IPS-15b (cell line): Measurements from ENCODE around the gene TEAD2.

Source experiments
- H3K27me3 ChIP-seq: one replicate; pipeline ENCODE4 v1.6.1; 2013; ENCODE audit warnings: low read length; ENCODE audit not compliant: control insufficient read depth, insufficient read depth
- H3K36me3 ChIP-seq: one replicate; pipeline ENCODE4 v1.6.1; 2013; ENCODE audit warnings: low read length; ENCODE audit not compliant: control insufficient read depth, insufficient read depth
- H3K4me1 ChIP-seq: one replicate; pipeline ENCODE4 v1.6.1; 2013; ENCODE audit warnings: mild to moderate bottlenecking, low read length; ENCODE audit not compliant: control insufficient read depth, insufficient read depth
- H3K4me3 ChIP-seq: one replicate; pipeline ENCODE4 v1.5.1; 2013; ENCODE audit warnings: low read depth, low read length
- H3K9ac ChIP-seq: one replicate; pipeline ENCODE4 v1.6.1; 2013; ENCODE audit warnings: low read depth, mild to moderate bottlenecking, low read length
- H3K9me3 ChIP-seq: one replicate; pipeline ENCODE4 v1.6.1; 2013; ENCODE audit warnings: mild to moderate bottlenecking, low read length; ENCODE audit not compliant: control insufficient read depth, insufficient read depth

The TEAD2 gene

GRCh38 chr19:49396738-49397505 lies 34.7 kb upstream of the TEAD2 start:
- Histone ChIP-seq H3K4me1 (no peaks in the 10 kb centered on the region), H3K9ac (no peak overlapping the region), H3K4me3 (no peak overlapping the region), H3K9me3 (no peaks in the 10 kb centered on the region), H3K36me3 (no peaks in the 10 kb centered on the region), H3K27me3 (peaks cover 8% of the 10 kb centered on the region)

GRCh38 chr19:49395581-49396407 lies 33.6 kb upstream of the TEAD2 start:
- H3K9ac ChIP-seq, result no peak overlapping the region
- H3K27me3 ChIP-seq, result peaks cover 8% of the 10 kb centered on the region
- no peaks in the 10 kb centered on the region for H3K9me3 ChIP-seq
- no peak overlapping the region for H3K4me3 ChIP-seq
- H3K4me1 ChIP-seq, result no peaks in the 10 kb centered on the region
- no peaks in the 10 kb centered on the region for H3K36me3 ChIP-seq

- H3K4me3 ChIP-seq, result no peak overlapping the region
- no peaks in the 10 kb centered on the region for H3K9me3 ChIP-seq
Observed at GRCh38 chr19:49393881-49394280, 31.7 kb upstream of the TEAD2 start.

GRCh38 chr19:49391581-49392399 lies 29.6 kb upstream of the TEAD2 start:
- Histone ChIP-seq H3K9me3 (no peaks in the 10 kb centered on the region), H3K36me3 (no peaks in the 10 kb centered on the region), H3K4me1 (no peaks in the 10 kb centered on the region), H3K27me3 (peaks cover 6% of the 10 kb centered on the region), H3K9ac (no peak overlapping the region), H3K4me3 (no peak overlapping the region)

More at GRCh38 chr19:49393881-49394280, 31.7 kb upstream of the TEAD2 start:
- H3K27me3 ChIP-seq, result peaks cover 8% of the 10 kb centered on the region
- no peaks in the 10 kb centered on the region for H3K36me3 ChIP-seq
- no peak overlapping the region for H3K9ac ChIP-seq
- no peaks in the 10 kb centered on the region for H3K4me1 ChIP-seq

GRCh38 chr19:49390929-49391359 lies 28.7 kb upstream of the TEAD2 start:
- H3K9me3 ChIP-seq, result no peaks in the 10 kb centered on the region
- no peaks in the 10 kb centered on the region for H3K36me3 ChIP-seq
- H3K4me1 ChIP-seq, result no peaks in the 10 kb centered on the region
- H3K27me3 ChIP-seq, result peaks cover 6% of the 10 kb centered on the region
- no peak overlapping the region for H3K4me3 ChIP-seq
- H3K9ac ChIP-seq, result no peak overlapping the region

- Histone ChIP-seq H3K9me3 (no peaks in the 10 kb centered on the region), H3K9ac (no peak overlapping the region), H3K36me3 (no peaks in the 10 kb centered on the region), H3K27me3 (peaks cover 6% of the 10 kb centered on the region), H3K4me3 (no peak overlapping the region), H3K4me1 (no peaks in the 10 kb centered on the region)
Observed at GRCh38 chr19:49390131-49390928, 28.1 kb upstream of the TEAD2 start.

GRCh38 chr19:49389406-49389805 lies 27.2 kb upstream of the TEAD2 start:
- H3K4me3 ChIP-seq, result no peak overlapping the region
- no peaks in the 10 kb centered on the region for H3K4me1 ChIP-seq
- peaks cover 6% of the 10 kb centered on the region for H3K27me3 ChIP-seq
- no peak overlapping the region for H3K9ac ChIP-seq
- no peaks in the 10 kb centered on the region for H3K9me3 ChIP-seq
- H3K36me3 ChIP-seq, result no peaks in the 10 kb centered on the region

- Histone ChIP-seq H3K27me3 (peaks cover 6% of the 10 kb centered on the region), H3K4me3 (no peak within 1 kb of the TSS), H3K9me3 (no peaks in the 10 kb centered on the region), H3K4me1 (no peaks in the 10 kb centered on the region), H3K36me3 (no peaks in the 10 kb centered on the region), H3K9ac (no peak within 1 kb of the TSS)
Observed at GRCh38 chr19:49387936-49388372, 25.7 kb upstream of the TEAD2 start, which contains the start of gene KASH5. Gene KASH5, plus strand, starts transcription at chr19:49388249. Its CDS starts 2,635 bp downstream, at chr19:49390884.

GRCh38 chr19:49383599-49383998 lies 21.4 kb upstream of the TEAD2 start:
- Histone ChIP-seq H3K4me1 (no peaks in the 10 kb centered on the region), H3K9ac (no peak overlapping the region)

GRCh38 chr19:49382639-49383038 lies 20.4 kb upstream of the TEAD2 start:
- H3K9me3 ChIP-seq, result no peaks in the 10 kb centered on the region
- no peaks in the 10 kb centered on the region for H3K27me3 ChIP-seq
- H3K9ac ChIP-seq, result no peak overlapping the region
- H3K36me3 ChIP-seq, result no peaks in the 10 kb centered on the region
- no peak overlapping the region for H3K4me3 ChIP-seq
- H3K4me1 ChIP-seq, result no peaks in the 10 kb centered on the region

More at GRCh38 chr19:49383599-49383998, 21.4 kb upstream of the TEAD2 start:
- Histone ChIP-seq H3K27me3 (no peaks in the 10 kb centered on the region), H3K9me3 (no peaks in the 10 kb centered on the region), H3K4me3 (no peak overlapping the region), H3K36me3 (no peaks in the 10 kb centered on the region)

GRCh38 chr19:49380391-49380790 lies 18.2 kb upstream of the TEAD2 start:
- no peak overlapping the region for H3K4me3 ChIP-seq
- no peak overlapping the region for H3K9ac ChIP-seq
- no peaks in the 10 kb centered on the region for H3K27me3 ChIP-seq
- no peaks in the 10 kb centered on the region for H3K4me1 ChIP-seq
- H3K36me3 ChIP-seq, result no peaks in the 10 kb centered on the region
- H3K9me3 ChIP-seq, result no peaks in the 10 kb centered on the region
